ENCODE data around the gene PIGU. TPM values are rescaled to one million over a fixed set of nuclear protein-coding genes. Genes with fewer than 3 reads are reported as not detected.

Gene PIGU
- total and polyA plus RNA-seq, 8 donors: 0.45 to 21.3 (median 10.3) TPM

DNA sequence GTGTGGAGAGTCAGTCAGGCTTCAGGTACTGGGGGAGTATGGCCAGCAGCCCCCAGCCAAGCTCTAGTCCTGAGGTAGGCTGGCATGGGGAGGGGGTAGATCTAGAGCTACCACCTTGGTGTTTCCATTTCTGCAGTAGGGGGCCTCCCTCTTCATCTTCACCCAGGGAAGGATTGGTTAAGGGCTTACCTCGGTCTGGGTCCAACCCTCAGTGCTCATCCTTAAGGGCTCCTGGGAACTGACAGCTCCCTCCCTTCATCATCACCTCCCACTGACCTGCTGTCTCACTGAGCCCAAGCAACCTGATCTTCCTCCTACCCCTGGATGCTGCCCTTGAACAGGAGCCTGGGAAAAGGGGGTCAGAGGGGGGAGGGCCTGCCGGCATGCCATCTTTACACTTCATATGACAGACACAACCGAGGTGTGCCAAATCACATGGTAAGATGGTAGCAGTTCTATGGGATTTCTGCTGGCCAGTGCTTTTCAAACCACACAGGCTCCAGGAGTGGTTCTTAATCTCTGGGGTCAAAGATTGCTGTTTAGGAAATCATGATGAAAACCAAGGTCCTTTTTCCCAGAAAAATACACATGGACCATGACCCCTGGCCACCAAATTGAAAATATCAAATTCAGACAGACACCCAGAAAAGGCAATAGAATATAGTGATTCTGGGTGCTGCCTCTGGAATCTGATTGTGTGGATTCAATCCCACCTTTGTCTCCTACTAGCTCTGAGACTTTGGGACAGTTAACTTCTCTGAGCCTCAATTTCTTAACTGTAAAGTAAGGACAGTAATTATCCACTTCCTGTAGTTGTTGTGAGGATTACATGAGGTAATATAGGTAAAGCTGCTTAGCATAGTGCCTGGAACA, 30.3 kb upstream of the PIGU start:
- DNase-seq: no peak
- intact Hi-C loops (cut with DNase I; ENCODE audit: low total_unique reads): no loop called here
- 63 to 80% (median 73%) methylated on average over 3 of the region's 3 CpGs for WGBS, 5 donors
- Histone ChIP-seq H3K27ac (peak overlapping the region in 4 of 5 donors; percentile 11 to 100 (median 98)), H3K4me3 (no peak overlapping the region), H3K27me3 (no peaks in the 10 kb centered on the region), H3K9me3 (no peaks in the 10 kb centered on the region), H3K4me1 (peaks cover 26 to 73% (median 50%) of the 10 kb centered on the region in 4 donors), H3K36me3 (no peaks in the 10 kb centered on the region)
- TF ChIP-seq CTCF (IDR thresholded peaks at IDR 0.05) (no peak), EP300 (IDR thresholded peaks at IDR 0.05) (no peak), POLR2A (IDR thresholded peaks at IDR 0.05) (no peak)

- Histone ChIP-seq H3K27me3 (no peaks in the 10 kb centered on the region), H3K27ac (peak overlapping the region in 4 of 5 donors; percentile 96 to 100 (median 100)), H3K36me3 (no peaks in the 10 kb centered on the region), H3K4me1 (peaks cover 26 to 71% (median 50%) of the 10 kb centered on the region in 4 donors), H3K9me3 (no peaks in the 10 kb centered on the region), H3K4me3 (no peak overlapping the region)
- TF ChIP-seq POLR2AphosphoS5 (IDR thresholded peaks at IDR 0.05): no peak
- TF ChIP-seq EP300 (IDR thresholded peaks at IDR 0.05): no peak
- no peak for TF ChIP-seq POLR2A (IDR thresholded peaks at IDR 0.05)
- TF ChIP-seq CTCF (IDR thresholded peaks at IDR 0.05): no peak
- no peak for DNase-seq
- intact Hi-C loops (cut with DNase I; ENCODE audit: low total_unique reads): no loop called here
- WGBS, 5 donors: 89 to 100% (median 90%) methylated on average over 1 of the region's 1 CpG
Measured at GRCh38 chr20:34706302-34706875, 29.5 kb upstream of the PIGU start.

- H3K9me3 ChIP-seq: no peaks in the 10 kb centered on the region
- peak; percentile 59 to 71 for DNase-seq
- peak overlapping the region in 3 of 4 donors; percentile 46 to 96 (median 60) for H3K4me3 ChIP-seq
- peak overlapping the region; percentile 96 to 100 (median 99) for H3K27ac ChIP-seq
- no peaks in the 10 kb centered on the region for H3K36me3 ChIP-seq
- 18 to 31% (median 28%) methylated on average over 6 of the region's 6 CpGs for WGBS, 5 donors
- peaks cover 25 to 64% (median 46%) of the 10 kb centered on the region in 4 donors for H3K4me1 ChIP-seq
- H3K27me3 ChIP-seq: no peaks in the 10 kb centered on the region
- no peak for TF ChIP-seq CTCF (IDR thresholded peaks at IDR 0.05)
- TF ChIP-seq POLR2AphosphoS5 (IDR thresholded peaks at IDR 0.05): peak in 1 of 3 donors; percentile 36
- no peak for TF ChIP-seq POLR2A (IDR thresholded peaks at IDR 0.05)
- no peak for TF ChIP-seq EP300 (IDR thresholded peaks at IDR 0.05)
- intact Hi-C loops (cut with DNase I; ENCODE audit: low total_unique reads): no loop called here
Measured at GRCh38 chr20:34705397-34706301, 28.8 kb upstream of the PIGU start.

DNA sequence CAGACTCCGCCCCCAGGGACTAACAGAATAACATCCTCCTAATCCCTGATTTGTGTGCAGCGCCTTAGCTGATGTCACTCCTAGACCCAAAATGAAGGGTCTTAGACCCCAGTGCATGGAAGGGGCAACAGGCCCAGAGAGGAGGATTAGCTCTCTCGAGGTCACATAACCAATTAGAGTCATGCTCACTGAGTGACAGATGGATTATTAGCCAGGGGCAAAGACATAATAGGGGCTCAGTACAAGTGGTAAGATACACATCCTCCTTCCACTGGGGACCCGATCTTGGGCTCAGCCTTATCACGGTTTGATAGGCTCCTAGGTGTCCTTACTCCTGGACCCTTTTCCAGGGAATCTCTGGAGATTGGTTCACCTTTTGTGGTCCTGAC, 28.1 kb upstream of the PIGU start:
- DNase-seq: no peak
- Histone ChIP-seq H3K4me1 (peaks cover 19 to 57% (median 39%) of the 10 kb centered on the region in 4 donors), H3K36me3 (no peaks in the 10 kb centered on the region), H3K4me3 (peak overlapping the region; percentile 46 to 96 (median 78)), H3K27ac (peak overlapping the region; percentile 96 to 100 (median 99)), H3K9me3 (no peaks in the 10 kb centered on the region), H3K27me3 (no peaks in the 10 kb centered on the region)
- WGBS, 5 donors: 10 to 35% (median 27%) methylated on average over 2 to 5 of the region's 5 CpGs
- intact Hi-C loops (cut with DNase I; ENCODE audit: low total_unique reads): no loop called here
- TF ChIP-seq POLR2AphosphoS5 (IDR thresholded peaks at IDR 0.05): no peak
- TF ChIP-seq EP300 (IDR thresholded peaks at IDR 0.05): no peak
- no peak for TF ChIP-seq CTCF (IDR thresholded peaks at IDR 0.05)
- TF ChIP-seq POLR2A (IDR thresholded peaks at IDR 0.05): no peak

Measured in stomach (tissue), 9 donors.